Measurements from ENCODE around the gene PTPRS.
"Not testable (repeated sequence)": the region's sequence is repeated elsewhere in the genome, so short reads cannot be mapped to it uniquely, and the experiment has no call there.

DNA sequence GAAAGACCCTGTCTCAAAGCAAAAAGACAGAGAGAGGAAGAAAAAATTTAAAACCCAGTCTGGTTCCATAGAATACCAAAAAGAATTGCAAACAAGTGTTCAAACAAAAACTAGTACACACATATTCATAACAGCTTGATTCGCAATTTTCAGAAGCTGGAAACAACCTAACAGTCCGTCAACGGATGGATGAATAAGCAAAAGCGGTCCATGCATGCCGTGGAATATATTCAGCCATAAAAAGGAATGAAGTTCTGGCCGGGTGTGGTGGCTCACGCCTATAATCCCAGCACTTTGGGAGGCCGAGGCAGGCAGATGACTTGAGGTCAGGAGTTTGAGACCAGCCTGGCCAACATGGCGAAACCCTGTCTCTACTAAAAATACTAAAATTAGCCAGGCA is 21.2 kb upstream of the PTPRS start:
- TF ChIP-seq POLR2AphosphoS5 (IDR thresholded peaks at IDR 0.05; ENCODE audit: low read depth, low read length); SALL2 (CRISPR knock-in tag; IDR thresholded peaks at IDR 0.05); CBFB (CRISPR knock-in tag; IDR thresholded peaks at IDR 0.05); SIN3A (IDR thresholded peaks at IDR 0.05; ENCODE audit: borderline replicate concordance, low read depth, low read length); SETDB1 (CRISPR knock-in tag; IDR thresholded peaks at IDR 0.05; ENCODE audit: borderline replicate concordance); RELA (CRISPR knock-in tag; IDR thresholded peaks at IDR 0.05): not testable (repeated sequence)
- TF ChIP-seq, protein P1, sequence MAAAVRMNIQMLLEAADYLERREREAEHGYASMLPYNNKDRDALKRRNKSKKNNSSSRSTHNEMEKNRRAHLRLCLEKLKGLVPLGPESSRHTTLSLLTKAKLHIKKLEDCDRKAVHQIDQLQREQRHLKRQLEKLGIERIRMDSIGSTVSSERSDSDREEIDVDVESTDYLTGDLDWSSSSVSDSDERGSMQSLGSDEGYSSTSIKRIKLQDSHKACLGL (CRISPR knock-in tag; IDR thresholded peaks at IDR 0.05), result not testable (repeated sequence)
- TF ChIP-seq, protein P2, sequence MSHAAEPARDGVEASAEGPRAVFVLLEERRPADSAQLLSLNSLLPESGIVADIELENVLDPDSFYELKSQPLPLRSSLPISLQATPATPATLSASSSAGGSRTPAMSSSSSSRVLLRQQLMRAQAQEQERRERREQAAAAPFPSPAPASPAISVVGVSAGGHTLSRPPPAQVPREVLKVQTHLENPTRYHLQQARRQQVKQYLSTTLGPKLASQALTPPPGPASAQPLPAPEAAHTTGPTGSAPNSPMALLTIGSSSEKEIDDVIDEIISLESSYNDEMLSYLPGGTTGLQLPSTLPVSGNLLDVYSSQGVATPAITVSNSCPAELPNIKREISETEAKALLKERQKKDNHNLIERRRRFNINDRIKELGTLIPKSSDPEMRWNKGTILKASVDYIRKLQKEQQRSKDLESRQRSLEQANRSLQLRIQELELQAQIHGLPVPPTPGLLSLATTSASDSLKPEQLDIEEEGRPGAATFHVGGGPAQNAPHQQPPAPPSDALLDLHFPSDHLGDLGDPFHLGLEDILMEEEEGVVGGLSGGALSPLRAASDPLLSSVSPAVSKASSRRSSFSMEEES (CRISPR knock-in tag; IDR thresholded peaks at IDR 0.05), result not testable (repeated sequence)

Data from HepG2 (cell line).